ENCODE measurements around the gene SPP2.

Gene SPP2

DNA sequence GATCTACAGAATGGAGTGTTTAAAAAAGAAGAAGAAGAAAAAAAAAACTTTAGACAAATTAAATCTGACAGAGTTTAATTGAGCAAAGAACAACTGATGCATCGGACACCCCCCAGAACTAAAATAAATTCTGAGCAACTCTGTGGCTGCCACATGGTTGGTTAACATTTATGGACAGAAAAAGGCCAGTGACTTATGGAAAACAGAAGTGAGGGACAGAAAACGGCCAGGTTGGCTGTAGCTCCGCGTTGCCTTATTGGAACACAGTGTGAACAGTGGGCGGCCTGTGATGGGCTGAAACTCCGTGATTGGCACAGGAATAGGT, 75.6 kb downstream of the SPP2 start:
- H3K36me3 ChIP-seq (ENCODE audit: control insufficient read depth in 1 of 2, insufficient read depth in 2 of 2, low read length in 2 of 2): no peaks in the 10 kb centered on the region
- no peaks in the 10 kb centered on the region for H3K9me3 ChIP-seq (ENCODE audit: control insufficient read depth in 1 of 2, low read length in 2 of 2)
- H3K4me3 ChIP-seq (ENCODE audit: low read depth in 1 of 2, low read length in 2 of 2): no peak overlapping the region
- H3K4me1 ChIP-seq (ENCODE audit: control insufficient read depth in 1 of 2, insufficient read depth in 2 of 2, low read length in 2 of 2): no peaks in the 10 kb centered on the region
- H3K27ac ChIP-seq (ENCODE audit: low read length): no peak overlapping the region
- H3K27me3 ChIP-seq (ENCODE audit: low read depth, low read length): no peaks in the 10 kb centered on the region

All from muscle layer of duodenum (tissue), 2 donors.